Smooth muscle cell (in vitro differentiated cells): ENCODE results near the gene YWHAQ. TPM values are rescaled to one million over a fixed set of nuclear protein-coding genes. Genes with fewer than 3 reads are reported as not detected.
A peak's percentile ranks its signal among the peaks of the same experiment; 100 is the strongest.

Experiments used
- DNase-seq: peaks from one replicate; lab custom pipeline; 2025; ENCODE audit not compliant: unreplicated experiment; lab: John Stamatoyannopoulos, UW
- H2AFZ ChIP-seq: fragments of 200-600 bp; sonication (generic); 2 replicates; pipeline ENCODE4 v1.6.0; 2016; ENCODE audit warnings: antibody characterized with exemption, low read depth, mild to moderate bottlenecking
- H3F3A ChIP-seq: fragments of 200-600 bp; sonication (generic); 2 replicates; pipeline ENCODE4 v1.6.0; 2017; ENCODE audit warnings: antibody characterized with exemption, low read depth
- H3K27ac ChIP-seq: fragments of 200-600 bp; sonication (generic); 2 replicates; pipeline ENCODE4 v1.5.1; 2016; ENCODE audit warnings: low read depth, mild to moderate bottlenecking
- H3K27me3 ChIP-seq: fragments of 200-600 bp; sonication (generic); 2 replicates; pipeline ENCODE4 v1.6.1; 2016; ENCODE audit warnings: low read depth, mild to moderate bottlenecking
- H3K36me3 ChIP-seq: fragments of 200-600 bp; sonication (generic); 2 replicates; pipeline ENCODE4 v1.5.1; 2016; ENCODE audit warnings: low read depth
- H3K4me1 ChIP-seq: fragments of 200-600 bp; sonication (generic); 2 replicates; pipeline ENCODE4 v1.5.1; 2016; ENCODE audit warnings: low read depth
- H3K4me2 ChIP-seq: fragments of 200-600 bp; sonication (generic); 2 replicates; pipeline ENCODE4 v1.6.0; 2016; ENCODE audit warnings: mild to moderate bottlenecking
- H3K4me3 ChIP-seq: fragments of 200-600 bp; sonication (generic); 2 replicates; pipeline ENCODE4 v1.5.1; 2016; ENCODE audit warnings: mild to moderate bottlenecking
- H3K79me2 ChIP-seq: fragments of 200-600 bp; sonication (generic); 2 replicates; pipeline ENCODE4 v1.6.0; 2016; ENCODE audit warnings: low read depth, mild to moderate bottlenecking
- H3K9ac ChIP-seq: fragments of 200-600 bp; sonication (generic); 2 replicates; pipeline ENCODE4 v1.6.0; 2016; ENCODE audit warnings: low read depth
- H3K9me3 ChIP-seq: fragments of 200-600 bp; sonication (generic); replicated peaks from 2 replicates; pipeline ENCODE4 v1.5.1; 2016; ENCODE audit warnings: low read depth
- H4K20me1 ChIP-seq: fragments of 200-600 bp; sonication (generic); 2 replicates; pipeline ENCODE4 v1.6.0; 2016; ENCODE audit warnings: low read depth
- CTCF ChIP-seq: fragments of 200-600 bp; sonication (generic); IDR thresholded peaks from 2 replicates; pipeline ENCODE4 v1.5.1; 2017; ENCODE audit warnings: borderline replicate concordance, mild to moderate bottlenecking, antibody characterized with exemption; ENCODE audit not compliant: insufficient read depth, poor library complexity, severe bottlenecking
- WGBS: methylation state at CpG from one replicate; pipeline ENCODE4 v1.1.7; 2016; ENCODE audit warnings: low lambda C conversion rate; 5-methylcytosine and 5-hydroxymethylcytosine counted together
- polyA plus RNA-seq: library from polyadenylated mRNA; unstranded; fragments of >200 nt; fragmentation: Nextera tagmentation; extraction: Ambion mirVana; gene quantifications from 2 replicates; pipeline ENCODE4 v1.2.1, GENCODE V29; 2016
- total RNA-seq: library from RNA; depleted of rRNA; stranded (reverse); fragments of >200 nt; gene quantifications from 2 replicates; pipeline ENCODE4 v1.2.3, GENCODE V29; 2014

Gene YWHAQ
- total and polyA plus RNA-seq, 2 experiments from 2014 or later, result 300 to 417 TPM

GRCh38 chr2:9618410-9618809 is 12.4 kb downstream of the YWHAQ start:
- Histone ChIP-seq H3K27me3 (no peaks in the 10 kb centered on the region), H3K9me3 (no peaks in the 10 kb centered on the region), H4K20me1 (peaks cover 100% of the 10 kb centered on the region), H3K4me1 (peaks cover 12% of the 10 kb centered on the region), H3K4me2 (no peak overlapping the region), H3K36me3 (peaks cover 10% of the 10 kb centered on the region), H3K27ac (peak overlapping the region; percentile 12), H2AFZ (no peak overlapping the region), H3K4me3 (no peak overlapping the region), H3F3A (peaks cover 12% of the 10 kb centered on the region), H3K9ac (no peak overlapping the region), H3K79me2 (peaks cover 100% of the 10 kb centered on the region)
- WGBS, result 81% methylated on average over 4 of the region's 4 CpGs
- DNase-seq, result no peak
- TF ChIP-seq CTCF, result no peak

GRCh38 chr2:9617749-9618148 is 13.0 kb downstream of the YWHAQ start:
- no peaks in the 10 kb centered on the region for H3K9me3 ChIP-seq
- H3K4me3 ChIP-seq, result no peak overlapping the region
- peaks cover 100% of the 10 kb centered on the region for H3K79me2 ChIP-seq
- H3K27ac ChIP-seq, result no peak overlapping the region
- H3K9ac ChIP-seq, result no peak overlapping the region
- H2AFZ ChIP-seq, result no peak overlapping the region
- no peak for TF ChIP-seq CTCF
- peaks cover 100% of the 10 kb centered on the region for H4K20me1 ChIP-seq
- no peak overlapping the region for H3K4me2 ChIP-seq
- peaks cover 19% of the 10 kb centered on the region for H3K4me1 ChIP-seq
- no peak for DNase-seq
- peaks cover 12% of the 10 kb centered on the region for H3F3A ChIP-seq
- 94% methylated on average over 1 of the region's 1 CpG for WGBS
- H3K27me3 ChIP-seq, result no peaks in the 10 kb centered on the region
- H3K36me3 ChIP-seq, result peaks cover 10% of the 10 kb centered on the region

GRCh38 chr2:9617296-9617695 is 13.5 kb downstream of the YWHAQ start:
- H3K4me3 ChIP-seq, result no peak overlapping the region
- WGBS, result 98% methylated on average over 5 of the region's 5 CpGs
- H3K9ac ChIP-seq, result no peak overlapping the region
- no peaks in the 10 kb centered on the region for H3K27me3 ChIP-seq
- H4K20me1 ChIP-seq, result peaks cover 100% of the 10 kb centered on the region
- no peak overlapping the region for H3K4me2 ChIP-seq
- H3K4me1 ChIP-seq, result peaks cover 19% of the 10 kb centered on the region
- no peak for TF ChIP-seq CTCF
- no peaks in the 10 kb centered on the region for H3K9me3 ChIP-seq
- no peak overlapping the region for H3K27ac ChIP-seq
- peaks cover 7% of the 10 kb centered on the region for H3K36me3 ChIP-seq
- no peak overlapping the region for H2AFZ ChIP-seq
- peaks cover 100% of the 10 kb centered on the region for H3K79me2 ChIP-seq
- peaks cover 12% of the 10 kb centered on the region for H3F3A ChIP-seq
- DNase-seq, result no peak

DNA sequence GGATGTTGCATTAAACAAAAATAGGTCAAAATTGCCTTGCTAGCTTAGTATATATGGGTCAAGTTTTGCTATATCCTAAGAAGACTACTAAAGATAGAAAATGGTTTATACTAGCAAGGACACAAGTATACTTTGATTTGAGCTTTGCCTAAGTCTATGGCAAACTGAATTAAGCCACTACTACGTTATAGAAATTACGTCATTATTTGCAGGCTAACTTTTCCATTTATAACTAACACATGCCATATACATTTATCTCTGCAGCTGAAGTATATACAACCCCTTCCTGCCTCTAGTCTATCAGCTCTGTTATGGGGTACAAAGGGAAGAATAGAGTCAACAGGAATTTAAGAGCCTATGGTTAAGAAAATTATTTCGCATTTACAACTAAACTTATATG is 16.2 kb downstream of the YWHAQ start:
- TF ChIP-seq CTCF, result no peak
- Histone ChIP-seq H3F3A (peaks cover 14% of the 10 kb centered on the region), H4K20me1 (peaks cover 100% of the 10 kb centered on the region), H3K27ac (peak overlapping the region; percentile 3), H3K27me3 (no peaks in the 10 kb centered on the region), H3K79me2 (peaks cover 100% of the 10 kb centered on the region), H3K4me3 (no peak overlapping the region), H3K4me1 (peaks cover 19% of the 10 kb centered on the region), H2AFZ (no peak overlapping the region), H3K9me3 (no peaks in the 10 kb centered on the region), H3K4me2 (peak overlapping the region; percentile 11), H3K36me3 (no peaks in the 10 kb centered on the region), H3K9ac (no peak overlapping the region)
- 72% methylated on average over 3 of the region's 3 CpGs for WGBS
- DNase-seq, result no peak
